ENCODE measurements around the gene ELF1.
"Not testable (repeated sequence)": the region's sequence is repeated elsewhere in the genome, so short reads cannot be mapped to it uniquely, and the experiment has no call there.

The ELF1 gene

GRCh38 chr13:40929883-40930282, 89.2 kb downstream of the ELF1 start:
- not testable (repeated sequence) for DNase-seq

GRCh38 chr13:40928980-40929379, 90.1 kb downstream of the ELF1 start:
- DNase-seq, result no peak

DNA sequence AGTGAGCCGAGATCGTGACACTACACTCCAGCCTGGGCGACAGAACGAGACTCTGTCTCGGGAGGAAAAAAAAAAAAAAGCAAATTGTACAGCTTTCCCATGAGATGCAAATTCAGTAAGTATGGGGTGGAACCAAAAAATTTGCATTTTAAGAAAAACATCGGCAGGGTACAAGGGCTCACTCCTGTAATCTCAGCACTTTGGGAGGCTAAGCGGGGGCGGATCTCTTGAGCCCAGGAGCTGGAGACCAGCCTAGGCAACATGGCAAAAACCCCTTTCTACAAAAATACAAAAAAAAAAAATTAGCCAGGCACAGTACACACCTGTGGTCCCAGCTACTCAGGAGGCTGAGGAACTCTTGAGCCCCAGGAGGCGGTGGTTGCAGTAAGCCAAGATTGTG, 91.2 kb downstream of the ELF1 start:
- no peak for DNase-seq

- no peak for DNase-seq
These were observed 95.2 kb downstream of the ELF1 start for GRCh38 chr13:40923867-40924266.

- DNase-seq, result no peak
These were observed 96.6 kb downstream of the ELF1 start for GRCh38 chr13:40922437-40923040.

GRCh38 chr13:40920826-40921225, 98.3 kb downstream of the ELF1 start:
- DNase-seq, result no peak

DNA sequence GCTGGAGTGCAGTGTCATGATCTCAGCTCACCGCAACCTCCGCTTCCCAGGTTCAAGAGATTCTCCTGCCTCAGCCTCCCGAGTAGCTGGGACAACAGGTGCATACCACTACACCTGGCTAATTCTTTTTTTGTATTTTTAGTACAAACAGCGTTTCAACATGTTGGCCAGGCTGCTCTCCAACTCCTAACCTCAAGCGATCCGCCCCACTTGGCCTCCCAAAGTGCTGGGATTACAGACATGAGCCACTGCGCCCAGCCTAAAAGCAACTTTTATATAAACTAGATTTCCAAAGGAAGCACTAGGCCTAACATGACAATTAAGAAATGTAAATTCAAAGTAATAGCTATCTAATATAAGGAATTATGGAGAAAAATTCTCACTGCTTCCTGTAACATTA, 99.2 kb downstream of the ELF1 start:
- not testable (repeated sequence) for DNase-seq

DNA sequence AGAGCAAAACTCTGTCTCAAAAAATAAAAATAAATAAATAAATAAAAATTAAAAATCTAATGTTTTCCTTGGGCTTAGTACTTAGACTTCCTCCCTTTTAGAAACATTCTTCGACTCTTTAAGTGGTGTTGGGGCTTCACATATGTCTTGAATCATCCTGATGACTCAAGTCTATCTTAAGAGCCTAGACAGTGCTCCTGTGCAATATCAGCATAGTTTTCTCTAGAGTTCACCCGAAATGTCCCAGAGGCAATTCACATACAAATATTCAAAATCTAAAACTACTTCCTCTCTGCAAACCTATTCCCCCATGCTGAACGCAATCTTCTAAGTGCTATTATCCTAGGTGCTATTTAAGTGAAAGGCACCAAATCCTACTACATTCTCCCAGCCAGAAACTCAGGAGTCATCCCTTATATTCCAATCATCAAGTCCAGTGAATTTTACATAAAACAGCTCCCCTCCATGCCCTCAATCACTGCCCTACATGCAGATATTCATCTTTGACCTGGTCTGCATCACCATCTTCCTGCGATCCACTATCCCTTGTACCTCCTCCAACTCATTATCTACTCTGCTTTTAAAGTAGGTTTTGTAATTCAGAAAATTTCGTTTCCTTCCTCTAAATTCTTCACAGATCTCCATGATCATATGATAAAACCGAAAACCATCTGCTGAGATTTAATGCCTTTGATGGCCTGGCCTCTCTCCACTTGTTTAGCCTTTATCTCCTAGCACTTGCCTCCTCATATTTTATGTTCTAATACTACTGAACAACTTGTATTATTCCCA, 102.7 kb downstream of the ELF1 start:
- no peak for DNase-seq

DNA sequence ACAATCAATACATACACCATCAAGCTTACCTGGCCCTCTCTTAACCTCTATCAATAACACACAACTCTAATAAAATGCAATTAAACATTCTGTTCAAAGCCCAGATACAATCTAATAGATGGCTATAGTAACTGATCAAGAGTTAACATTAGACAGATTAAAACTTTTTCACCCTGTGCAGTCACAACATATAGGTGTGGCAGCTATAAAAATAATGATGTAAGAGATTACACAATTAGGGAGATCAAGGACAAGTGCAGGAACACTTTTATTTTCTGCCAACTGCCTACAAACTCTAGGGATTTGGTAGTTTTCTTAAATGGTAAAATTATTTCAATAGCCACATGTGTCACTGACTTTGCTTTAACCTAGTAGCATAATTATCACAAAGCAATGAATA, 104.3 kb downstream of the ELF1 start:
- not testable (repeated sequence) for DNase-seq

GRCh38 chr13:40911341-40911740, 107.8 kb downstream of the ELF1 start:
- no peak for DNase-seq

DNA sequence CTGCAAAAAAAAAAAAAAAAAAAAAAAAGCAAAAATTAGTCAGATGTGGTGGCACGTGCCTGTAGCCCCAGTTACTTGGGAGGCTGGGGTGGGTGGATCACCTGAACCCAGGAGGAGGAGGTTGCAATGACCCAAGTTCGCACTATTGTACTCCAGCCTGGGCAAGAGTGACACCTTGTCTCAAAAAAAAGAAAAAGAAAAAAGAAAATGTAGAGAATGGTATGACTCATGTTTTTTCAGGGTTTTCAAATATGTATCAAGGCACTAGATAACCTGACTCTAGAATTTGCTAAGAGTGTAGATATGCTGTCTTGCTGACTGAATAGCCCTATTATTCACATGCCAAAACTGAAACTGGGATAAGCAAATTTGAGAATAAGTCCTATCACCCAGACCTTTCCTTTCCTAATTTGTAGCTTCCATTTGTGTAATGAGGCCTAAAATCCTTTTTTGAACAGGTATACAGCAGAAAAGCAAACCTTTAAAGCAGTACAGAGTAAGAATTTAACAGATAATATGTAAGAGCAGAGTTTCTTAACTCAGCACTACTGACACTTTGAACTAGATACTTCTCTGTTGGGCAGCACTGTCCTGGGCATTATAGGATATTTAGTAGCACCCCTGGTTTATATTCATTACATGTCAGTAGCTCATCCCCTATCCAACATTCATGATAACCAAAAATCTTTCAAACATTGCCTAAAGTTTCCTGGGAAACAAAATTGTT, 108.6 kb downstream of the ELF1 start:
- no peak for DNase-seq

- DNase-seq, result not testable (repeated sequence)
These were observed 109.4 kb downstream of the ELF1 start for GRCh38 chr13:40909541-40910200.

DNA sequence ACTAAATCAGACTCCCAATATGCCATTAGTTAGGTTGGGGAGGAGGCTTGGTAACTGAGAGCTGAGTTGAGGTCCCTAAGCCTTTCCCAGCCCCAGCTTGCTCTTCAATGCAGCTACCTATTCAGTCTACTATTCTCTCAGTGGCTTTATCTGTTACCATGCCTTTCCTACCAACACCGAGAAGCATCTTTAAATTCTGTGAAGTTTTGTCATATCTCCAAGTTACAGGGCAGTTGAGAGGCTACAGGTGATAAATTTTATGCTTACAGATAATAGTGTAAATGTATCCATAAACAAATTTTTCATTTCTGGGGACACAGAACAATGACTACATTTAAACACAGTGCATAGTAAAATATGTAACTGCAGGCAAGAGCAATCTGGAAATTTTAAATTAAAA, 110.6 kb downstream of the ELF1 start:
- no peak for DNase-seq

- not testable (repeated sequence) for DNase-seq
These were observed 118.1 kb downstream of the ELF1 start for GRCh38 chr13:40901032-40901431.

DNA sequence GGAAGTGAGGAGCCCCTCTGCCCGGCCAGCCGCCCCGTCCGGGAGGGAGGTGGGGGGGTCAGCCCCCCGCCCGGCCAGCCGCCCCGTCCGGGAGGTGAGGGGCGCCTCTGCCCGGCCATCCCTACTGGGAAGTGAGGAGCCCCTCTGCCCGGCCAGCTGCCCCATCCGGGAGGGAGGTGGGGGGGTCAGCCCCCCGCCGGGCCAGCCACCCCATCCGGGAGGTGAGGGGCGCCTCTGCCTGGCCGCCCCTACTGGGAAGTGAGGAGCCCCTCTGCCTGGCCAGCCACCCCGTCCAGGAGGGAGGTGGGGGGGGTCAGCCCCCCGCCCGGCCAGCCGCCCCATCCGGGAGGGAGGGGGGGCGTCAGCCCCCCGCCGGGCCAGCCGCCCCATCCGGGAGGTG, 118.5 kb downstream of the ELF1 start:
- not testable (repeated sequence) for DNase-seq

DNA sequence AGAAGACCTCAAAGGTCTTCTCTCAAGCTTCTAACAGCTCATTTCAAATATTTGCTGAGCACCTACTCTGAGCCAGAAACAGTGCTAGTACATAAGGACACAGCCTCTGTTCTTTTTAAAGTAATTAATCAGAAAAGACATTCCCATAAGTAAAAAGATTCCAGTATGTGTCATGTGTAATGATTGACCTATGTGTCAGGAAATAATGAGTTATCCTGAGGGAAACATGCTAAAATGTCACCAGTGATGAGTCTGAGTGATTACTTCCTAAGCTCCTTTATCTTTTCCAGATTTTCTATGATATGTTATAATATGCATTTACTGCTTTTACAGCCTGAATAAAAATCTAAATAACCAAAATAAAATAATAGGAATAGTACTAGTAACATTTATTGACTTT, 122.1 kb downstream of the ELF1 start:
- DNase-seq, result no peak

GRCh38 chr13:40895227-40896184, 123.6 kb downstream of the ELF1 start:
- DNase-seq, result no peak

GRCh38 chr13:40893573-40893972, 125.5 kb downstream of the ELF1 start:
- not testable (repeated sequence) for DNase-seq

DNA sequence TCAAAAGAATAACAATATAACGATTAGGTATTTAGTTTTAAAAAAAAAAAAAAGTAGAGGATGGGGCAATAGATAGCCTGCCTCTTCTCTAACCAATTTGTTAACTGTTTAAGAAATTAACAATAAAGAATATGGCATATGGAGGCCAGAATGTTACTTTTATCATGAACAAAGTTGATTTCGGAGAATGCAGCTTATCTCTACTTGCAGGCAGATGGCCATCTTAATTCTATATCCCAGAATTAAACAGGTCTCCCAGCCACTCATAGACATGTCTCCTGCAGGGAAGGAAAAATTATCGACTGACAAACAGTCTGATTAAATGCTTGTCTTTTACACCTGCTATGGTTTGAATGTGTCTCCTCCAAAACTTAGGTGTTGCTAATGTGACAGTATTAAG, 133.1 kb downstream of the ELF1 start:
- DNase-seq, result no peak

DNA sequence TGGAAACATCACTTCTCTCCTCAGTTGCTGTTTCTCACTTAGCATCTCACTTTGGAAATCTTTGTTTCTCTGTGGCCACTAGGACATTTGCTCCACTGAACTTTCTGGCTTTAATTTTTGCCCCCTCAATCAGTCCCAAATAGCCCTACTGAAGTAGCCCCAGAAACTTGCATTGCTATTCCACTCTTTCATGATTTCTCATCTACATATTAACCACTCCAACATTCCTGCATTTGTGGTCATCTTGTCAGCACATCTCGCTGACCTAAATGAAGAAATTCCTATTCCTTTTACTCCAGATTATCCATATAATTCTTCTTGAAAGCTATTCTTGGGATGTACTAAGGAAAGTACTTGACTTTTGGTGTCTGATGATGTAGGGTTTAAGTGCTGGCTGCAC, 134.9 kb downstream of the ELF1 start:
- DNase-seq, result not testable (repeated sequence)
